Stimulated activated CD8-positive, alpha-beta memory T cell treated with anti-CD3 and anti-CD28 coated beads, Interleukin-4, amount 100 ng/mL, for 1 hour (primary cell): ENCODE measurements around the gene PDZRN3.

ENCODE experiments used
- DNase-seq, 2 donors: peaks; one replicate each; pipeline ENCODE4 v3.0.0-alpha.2; 2020; ENCODE audit warnings: low read depth in 2 of 2, low spot score in 1 of 2

PDZRN3 gene

DNA sequence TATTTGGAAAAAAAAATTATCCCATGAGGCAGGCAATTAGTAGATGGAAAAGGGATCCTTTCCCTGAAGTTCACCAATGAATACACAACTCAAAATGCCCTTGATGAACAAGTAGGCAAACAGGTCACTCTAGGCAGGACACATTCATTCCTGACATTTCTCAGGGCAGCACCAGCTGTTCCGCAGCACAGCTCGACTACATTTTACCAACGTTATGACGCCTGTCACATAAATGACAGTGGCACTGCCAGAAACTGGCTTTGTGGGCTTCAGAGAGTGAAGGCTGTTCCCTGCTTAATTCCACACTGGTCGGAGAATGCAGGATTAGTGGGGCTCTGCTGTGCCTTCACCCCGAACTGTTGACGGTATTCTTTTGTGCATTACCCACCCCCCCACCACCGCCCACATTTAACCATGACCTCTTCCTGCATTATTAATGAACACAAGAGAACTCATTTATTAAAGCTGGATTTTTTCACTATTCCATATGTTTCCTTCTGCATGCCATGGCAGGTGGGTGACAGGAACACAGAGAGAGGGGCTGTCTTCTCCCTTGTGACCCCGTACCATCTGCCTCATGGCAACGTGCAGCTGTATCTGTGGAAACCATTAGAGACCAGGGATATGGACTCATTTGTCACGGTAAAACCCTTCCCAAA is 197.6 kb downstream of the PDZRN3 start:
- DNase-seq, result no peak

DNA sequence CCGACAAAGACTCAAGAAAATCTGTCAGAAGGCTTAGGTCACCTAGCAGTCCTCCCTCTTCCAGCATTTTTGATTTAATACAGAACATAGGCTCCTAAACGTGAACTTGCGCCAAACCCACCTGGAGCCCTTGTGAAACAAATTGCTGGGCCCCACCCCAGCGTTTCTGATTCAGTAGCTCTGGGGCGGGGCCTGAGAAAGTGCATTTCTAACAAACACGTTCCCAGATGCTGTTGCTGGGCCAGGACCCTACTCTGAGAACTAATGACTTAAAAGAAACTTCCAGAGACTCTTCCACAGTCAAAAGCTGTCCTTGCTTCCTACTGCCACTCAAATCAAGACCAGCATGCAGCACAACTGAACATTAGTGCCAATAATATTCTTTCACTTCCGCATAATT is 198.1 kb downstream of the PDZRN3 start:
- DNase-seq, result no peak

DNA sequence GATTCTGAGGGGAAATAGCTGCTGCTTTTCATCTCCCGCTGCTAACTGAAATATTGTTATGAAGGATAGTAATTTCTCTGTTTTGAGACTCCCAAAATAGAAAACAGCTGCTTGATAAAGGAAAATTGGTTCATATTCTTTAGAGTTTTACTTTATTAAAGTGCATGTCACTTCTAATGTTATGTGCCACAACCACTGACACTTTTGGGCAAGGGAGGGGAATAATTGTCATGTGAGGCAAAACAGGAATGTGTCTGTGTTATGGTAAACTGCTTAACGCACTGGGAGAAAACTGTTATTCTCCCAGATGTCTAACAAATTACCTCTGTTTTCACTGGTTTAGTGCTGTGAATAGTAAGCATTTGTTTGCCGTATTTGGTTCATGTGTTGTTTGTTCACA is 201.6 kb downstream of the PDZRN3 start:
- DNase-seq, result no peak

DNA sequence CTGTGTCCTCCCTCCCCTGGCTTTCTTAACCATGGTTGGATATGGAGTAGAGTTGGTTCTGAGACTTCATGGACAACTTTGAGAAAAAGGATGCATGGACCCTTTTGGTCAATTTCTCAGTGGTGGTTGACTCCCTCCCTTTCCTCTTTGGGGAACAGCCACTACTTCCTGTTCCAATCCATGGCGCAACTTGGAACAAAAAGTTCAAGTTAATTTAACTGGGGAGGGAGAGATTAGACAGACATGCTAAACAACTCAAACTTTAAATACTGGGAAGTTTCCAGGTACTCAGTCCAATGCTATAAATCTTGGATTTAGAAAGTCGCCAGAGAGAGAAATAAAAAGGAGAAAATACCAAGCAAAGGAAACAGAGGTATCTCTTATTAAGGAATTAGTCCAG is 202.2 kb downstream of the PDZRN3 start:
- DNase-seq, result no peak

DNA sequence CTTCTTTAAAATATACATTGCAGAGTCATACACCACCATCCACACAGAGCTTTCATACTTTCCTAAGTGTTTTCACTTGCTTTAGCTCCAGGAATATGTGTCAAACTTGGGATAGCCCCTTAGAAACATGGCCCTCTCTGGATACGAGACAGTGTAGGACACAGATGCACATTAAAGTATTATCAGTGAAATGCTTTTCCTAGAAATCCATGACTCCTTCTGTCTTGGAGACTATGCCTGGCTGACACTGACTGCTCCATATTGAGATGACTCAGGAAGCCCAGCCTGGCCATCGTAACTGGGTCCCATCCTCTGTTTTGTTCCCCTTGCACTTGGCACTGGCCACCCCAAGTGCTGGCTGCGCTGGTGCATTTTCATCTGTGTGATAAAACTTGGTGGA is 204.8 kb downstream of the PDZRN3 start:
- no peak for DNase-seq

DNA sequence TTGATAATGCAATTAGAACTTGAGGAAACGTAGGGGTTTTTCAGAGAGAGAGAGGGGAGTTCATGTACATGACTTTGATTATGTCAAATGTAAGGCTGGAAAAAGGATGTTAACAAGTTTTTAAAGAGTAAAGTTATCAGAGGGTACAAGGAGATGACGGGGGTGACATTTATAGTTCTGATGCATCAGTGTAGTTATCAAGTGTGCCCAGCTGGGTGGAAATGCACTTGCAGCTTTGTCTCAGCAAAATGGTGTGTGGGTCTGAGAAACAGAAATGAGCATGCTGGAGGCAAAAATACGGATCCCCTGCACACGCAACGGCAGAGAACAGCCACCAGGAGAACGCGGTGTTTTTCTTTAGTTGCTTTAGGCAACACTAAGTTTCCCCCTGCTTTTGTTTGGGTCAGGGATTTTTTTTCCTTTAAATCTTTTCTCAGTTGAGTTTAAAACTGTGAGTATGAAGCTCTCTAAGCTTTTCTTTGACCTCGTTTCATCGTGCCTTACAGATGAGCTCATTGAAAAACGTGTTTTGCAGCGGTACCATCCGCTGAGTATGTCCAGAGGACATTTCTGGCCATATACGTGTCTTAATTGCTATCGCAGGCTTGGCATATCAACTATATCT is 205.4 kb downstream of the PDZRN3 start:
- no peak for DNase-seq

DNA sequence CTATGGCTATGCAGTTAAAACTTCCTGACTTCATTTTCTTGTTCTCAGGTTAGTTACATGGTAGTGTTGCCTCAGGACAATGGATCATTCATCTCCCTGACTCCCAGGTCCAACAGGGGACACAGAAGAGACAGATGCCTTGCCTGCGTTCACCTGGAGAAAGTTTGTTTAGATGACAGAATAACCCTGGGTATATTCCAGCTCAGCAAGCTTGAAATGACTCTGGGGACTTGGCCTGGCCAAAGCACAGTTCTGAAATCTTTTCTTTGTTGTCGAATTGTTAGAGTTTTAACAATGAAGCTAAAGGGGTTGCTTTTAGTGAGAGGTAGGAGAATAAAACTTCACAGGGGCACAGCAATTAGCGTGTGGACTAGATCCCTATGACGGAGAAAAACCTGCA is 206.1 kb downstream of the PDZRN3 start:
- DNase-seq, result no peak

DNA sequence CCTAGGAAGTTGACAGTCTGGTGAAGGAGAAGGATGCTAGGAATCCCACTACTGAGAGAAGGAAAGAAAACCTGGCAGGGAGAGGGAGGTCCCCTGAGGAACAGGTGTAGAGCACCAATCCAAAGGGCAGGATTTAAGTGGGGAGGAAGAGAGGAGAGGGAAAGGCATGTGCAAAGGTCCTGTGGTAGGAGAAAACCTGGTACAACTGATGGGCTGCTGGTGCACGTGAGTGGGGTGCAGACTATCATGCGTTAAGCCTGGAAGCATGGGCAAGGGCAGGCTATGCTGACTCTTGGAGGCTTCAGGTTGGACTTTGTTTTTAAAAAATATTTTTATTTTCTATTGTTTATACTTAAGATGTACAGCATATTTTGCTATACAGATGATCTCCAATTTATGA is 209.6 kb downstream of the PDZRN3 start:
- DNase-seq, result no peak

DNA sequence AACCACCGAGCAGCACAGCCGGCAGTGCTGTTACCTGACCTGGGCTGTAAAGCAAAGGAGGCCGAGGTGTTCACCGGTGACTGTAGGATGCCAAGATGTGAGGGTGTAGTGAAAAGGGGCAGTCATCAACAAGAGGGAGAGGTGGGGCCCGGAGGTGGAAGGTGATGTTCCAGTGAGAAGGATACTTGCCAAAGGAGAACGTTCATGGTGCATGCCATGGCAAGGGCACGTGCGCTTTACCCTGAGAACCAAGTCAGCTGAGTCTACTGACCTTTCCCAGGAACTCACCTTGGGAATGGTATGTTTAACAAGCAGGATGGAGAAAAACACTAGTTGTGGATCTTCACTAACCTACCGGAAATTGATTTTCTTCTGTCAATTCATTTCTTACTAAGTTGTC is 211.1 kb downstream of the PDZRN3 start:
- no peak for DNase-seq

DNA sequence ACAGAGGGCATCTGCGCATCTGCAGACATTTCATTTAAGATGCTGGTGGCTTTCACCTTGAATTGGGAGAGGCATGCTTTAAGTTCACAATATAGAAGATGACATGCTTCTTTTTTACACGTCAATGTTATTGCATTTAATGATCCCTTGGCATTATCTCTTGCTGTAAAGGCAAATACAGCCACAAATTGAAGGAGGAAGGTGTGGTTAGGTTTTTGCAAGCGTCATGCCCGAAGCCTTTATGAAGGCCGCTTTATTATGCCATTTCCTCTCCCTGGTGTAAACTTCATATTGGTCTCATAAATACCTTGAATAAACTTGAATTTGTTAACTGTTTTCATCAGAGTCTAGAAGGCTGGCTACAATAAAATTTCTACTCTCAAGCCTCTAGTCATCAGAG is 212.7 kb downstream of the PDZRN3 start:
- DNase-seq, result no peak

DNA sequence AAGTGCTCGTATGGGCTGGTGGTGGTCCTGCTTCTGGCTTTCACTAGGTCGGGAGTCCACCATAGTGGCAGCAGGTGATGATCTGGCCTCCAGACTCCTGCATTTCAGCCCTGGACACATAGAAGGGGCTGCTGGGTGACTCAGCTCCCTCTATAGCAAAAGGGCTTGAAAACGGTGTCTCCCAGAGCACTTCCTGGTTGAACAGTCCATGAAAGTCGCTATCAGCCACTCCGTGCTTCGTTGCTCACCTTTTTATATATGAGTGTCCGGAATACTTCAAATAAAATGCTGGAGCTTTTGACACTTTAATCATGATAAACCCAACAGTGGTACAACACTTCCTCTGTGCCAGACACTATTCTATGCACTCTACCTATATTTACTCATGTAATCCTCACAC is 213.2 kb downstream of the PDZRN3 start:
- no peak for DNase-seq

DNA sequence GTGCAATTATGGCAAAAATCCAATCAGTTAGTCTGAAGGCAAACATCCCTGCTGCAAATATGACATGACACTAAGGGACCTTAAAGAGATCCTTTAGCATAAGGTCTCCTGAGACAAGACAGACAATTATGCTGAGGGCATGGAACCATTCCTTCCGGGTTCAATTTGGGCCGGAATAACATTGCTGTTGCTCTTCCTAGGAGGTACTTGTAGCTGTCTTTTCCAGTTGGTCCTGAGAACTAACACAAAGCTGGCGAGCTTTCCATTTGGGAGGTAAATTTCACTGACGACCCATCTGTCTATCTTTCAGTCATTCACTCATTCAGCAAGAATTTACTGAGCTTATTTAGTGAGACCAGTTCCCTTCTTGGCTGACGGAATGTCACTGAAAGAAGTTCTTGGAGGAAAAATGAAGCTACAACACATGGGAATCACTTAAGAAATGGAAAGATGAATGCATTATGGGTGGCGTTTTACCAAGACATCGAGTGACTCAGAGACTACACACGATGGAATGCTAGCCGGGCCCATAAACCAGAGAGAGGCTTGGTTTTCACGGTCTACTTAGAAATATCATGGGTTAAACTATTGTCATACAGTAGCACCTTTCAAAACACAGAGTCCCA is 215.5 kb downstream of the PDZRN3 start:
- DNase-seq, result no peak

DNA sequence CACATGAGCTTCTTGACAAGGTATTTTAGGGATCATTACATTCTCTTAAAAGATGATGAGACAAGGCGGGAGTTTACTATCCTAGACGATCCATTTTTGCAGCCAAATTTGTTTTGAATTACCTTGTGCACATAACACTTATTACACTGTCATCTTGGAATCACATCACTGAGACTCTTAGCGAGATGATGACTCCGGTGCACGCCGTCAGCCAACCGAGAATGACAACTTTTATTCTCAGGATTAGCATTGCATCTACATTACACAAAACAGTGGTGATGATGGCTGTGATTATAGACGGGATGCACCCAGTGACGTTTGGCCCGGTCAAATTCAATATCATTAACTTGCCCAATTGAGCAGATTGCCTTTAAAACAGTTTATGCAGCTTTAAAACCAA is 216.1 kb downstream of the PDZRN3 start:
- DNase-seq, result no peak

DNA sequence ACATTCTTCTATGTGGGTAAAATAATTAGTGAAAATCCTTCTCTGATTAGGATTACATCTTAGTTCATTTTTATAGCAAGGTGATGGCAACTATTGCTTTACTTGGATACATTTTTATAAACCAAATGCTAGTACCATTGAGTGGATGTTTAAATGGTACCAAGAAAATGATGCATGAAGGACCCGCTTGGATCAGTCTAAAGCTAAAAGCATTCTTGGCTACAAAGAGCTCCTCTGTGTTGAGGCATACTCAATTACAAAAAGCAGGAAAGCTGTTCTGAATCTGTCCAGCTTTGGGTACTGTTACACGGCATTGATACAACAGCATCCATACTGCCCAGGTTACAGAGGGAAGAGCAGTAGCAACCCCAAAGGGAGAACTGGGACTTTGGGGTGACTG is 217.2 kb downstream of the PDZRN3 start:
- no peak for DNase-seq

DNA sequence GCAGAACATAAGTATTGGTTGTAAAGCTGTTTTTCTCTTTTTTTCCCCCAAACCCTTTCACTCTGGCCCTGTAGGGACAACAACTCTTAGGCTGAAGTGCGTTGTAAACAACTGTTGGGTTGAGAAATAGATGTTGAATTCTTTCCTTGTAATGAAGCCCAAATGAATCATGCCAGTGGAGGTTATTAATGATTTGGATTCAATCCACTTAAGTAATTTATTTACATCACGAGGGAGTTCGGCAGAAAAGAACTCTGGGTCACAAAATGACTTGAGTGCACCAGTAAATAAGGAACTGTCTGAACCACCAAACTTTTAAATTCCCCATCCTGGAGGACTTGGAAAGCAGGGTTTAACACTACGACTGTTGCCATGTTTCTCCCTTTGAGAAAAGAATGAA is 218.9 kb downstream of the PDZRN3 start:
- no peak for DNase-seq

DNA sequence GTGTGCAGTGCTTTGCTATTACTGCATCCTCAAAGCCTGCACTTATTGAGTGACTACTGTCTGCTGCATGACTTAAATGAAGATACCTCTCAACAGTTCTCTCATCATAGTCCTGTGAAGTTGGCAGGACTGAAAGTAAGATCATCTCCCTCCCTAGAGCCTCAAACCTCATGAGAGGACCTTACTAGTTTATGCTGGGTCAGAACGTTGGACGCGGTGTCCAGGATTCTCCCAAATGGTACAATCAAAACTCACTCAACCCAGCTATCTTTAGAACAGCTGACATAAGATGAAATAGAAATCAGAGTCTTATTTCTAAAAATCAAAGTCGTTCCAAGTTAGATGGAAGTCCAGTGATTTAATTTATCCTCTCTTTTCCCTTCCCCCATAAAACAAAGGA is 219.7 kb downstream of the PDZRN3 start:
- DNase-seq, result no peak

DNA sequence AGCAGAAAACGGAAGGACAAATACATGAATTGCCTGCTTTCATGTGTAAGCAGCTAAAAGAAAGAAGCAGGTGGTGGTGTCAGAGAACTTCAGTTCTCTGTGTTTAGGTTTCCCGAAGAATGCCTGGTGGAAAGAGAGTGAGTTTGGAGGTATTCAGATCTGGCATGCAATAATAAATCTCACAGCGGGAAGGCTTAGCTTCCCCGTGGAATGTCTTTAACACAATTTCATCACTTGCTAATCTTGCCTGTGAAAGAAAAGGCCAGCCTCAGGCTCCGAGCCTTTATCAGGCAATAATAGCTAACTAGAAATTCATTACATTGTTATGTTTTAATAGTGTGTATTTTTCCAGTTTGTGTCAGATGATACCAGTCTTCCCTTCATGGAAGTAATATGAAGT is 220.3 kb downstream of the PDZRN3 start:
- DNase-seq, result no peak

DNA sequence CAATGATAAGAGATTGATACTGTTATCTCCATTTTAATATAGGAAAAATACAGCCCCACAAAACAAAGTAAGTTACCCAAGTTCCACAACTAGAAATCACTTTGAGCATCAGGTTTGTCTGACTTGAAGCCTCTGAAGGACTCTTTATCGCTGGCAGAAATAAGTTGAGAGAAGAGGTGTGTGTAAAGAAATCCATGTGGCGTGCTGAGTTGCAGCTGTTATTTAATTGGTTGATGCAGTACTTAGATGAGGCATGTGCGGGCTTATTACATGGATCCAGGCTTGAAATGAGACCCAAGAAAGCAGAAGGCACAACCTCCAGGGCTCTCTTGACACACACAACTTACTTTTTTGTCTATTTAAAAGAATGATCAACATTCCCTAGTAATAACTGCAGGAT is 221.3 kb downstream of the PDZRN3 start:
- no peak for DNase-seq

DNA sequence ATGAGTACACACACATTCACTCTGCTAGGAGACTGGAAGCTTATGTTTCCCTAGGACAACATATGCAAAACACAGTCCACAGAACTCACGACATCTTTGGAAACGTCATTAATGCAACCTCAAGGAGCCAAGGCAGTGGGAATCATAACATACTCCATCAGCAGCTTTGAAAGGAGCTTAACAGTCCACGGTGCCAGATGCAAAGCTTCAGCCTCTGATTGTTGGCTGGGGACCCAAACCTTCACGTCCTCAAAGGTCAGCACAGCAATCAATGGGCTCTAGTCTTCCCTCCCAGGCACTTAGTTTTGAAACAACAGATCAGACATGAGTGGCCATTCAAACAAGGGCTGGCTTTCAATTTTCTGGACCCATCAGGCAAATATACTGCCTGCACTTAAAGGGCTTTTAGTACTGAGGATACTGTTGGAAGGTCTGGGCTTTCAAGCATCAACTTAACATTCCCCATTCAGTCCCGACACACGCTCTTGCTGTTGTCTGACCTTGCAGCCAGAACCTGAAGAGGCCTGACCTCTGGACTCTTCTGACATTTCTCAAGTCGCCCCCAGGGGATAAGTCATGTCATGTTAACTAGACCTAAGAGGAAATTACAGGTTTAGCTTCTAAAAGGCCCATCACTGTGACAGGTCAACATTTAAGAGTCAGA is 223.0 kb downstream of the PDZRN3 start:
- DNase-seq, result no peak

DNA sequence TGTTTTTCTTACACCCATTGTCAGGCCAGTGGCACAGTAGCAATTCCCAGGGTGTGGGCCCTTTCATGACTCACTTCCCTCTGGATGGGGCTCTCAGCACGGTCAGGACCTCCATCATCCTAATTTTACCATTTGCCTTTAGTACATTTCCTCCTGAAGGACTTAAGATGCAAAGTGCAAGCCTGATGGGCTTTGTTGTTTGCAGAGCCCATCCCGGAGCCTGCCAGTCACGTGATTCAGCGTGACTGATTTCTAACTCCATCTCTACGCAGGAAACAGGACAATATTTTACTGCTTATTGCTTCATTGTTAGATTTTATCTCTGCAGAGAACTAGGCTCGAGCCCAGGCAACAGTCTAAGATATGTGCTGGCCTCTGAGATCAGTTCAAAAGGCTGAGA is 223.7 kb downstream of the PDZRN3 start:
- DNase-seq, result no peak

DNA sequence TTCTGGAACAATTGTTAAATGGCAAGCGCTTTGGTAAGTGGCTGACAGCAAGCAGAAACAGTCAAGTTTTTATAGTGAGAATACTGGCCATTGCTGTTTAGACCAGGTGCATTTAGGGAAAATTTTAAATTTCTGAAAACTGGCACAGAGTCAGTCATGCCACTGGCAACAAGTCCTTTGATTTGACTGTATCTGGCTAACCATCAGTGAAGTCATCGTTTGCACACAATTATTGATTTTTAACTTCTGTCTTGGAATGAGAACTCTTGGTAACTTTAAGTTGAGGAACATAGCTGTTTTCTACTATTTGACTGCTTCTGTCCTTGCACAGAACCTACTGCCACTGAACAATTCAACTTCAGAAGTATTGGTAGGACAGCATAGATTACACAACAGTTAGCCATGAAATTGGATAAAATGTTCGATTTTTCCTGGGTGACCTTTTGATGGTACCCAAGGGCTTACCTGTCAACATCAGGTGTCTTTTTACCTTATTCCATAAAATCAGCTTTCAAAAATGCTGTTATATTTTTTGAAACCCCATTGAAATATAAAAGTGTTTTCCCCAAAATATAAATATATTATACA is 225.0 kb downstream of the PDZRN3 start:
- no peak for DNase-seq

DNA sequence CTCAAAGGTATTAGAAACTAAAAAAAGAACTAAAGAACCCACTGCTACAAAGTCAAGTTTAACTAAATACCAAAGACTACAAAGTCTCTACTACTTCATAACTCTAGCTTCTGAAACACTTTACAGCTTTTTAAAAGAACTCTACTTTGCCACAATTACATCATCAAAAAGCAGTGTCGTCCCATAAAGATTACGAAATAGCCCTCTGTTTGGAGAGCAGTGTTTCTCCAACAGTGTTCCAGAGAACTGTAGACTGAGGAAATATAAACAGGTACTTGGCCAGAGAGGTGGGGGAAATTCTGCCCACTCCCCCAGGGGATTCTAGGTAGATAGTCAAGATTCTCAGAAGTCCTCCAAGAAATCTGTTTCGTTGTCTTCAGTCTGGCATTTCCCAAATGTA is 225.6 kb downstream of the PDZRN3 start:
- DNase-seq, result no peak
